HG03159 (cell line): ENCODE measurements around the gene EFNB3.

Experiments
- ATAC-seq: cut with Tn5 transposase; IDR thresholded peaks from one replicate; pipeline ENCODE4 v1.9.1; 2021; ENCODE audit warnings: mild to moderate bottlenecking, moderate library complexity; ENCODE audit not compliant: unreplicated experiment

EFNB3 gene

GRCh38 chr17:7704601-7705268 lies at the start of gene EFNB3:
Gene EFNB3, plus strand, starts transcription at chr17:7705202. Its CDS starts 397 bp downstream, at chr17:7705599.
- ATAC-seq = no peak

- ATAC-seq = no peak
Measured at GRCh38 chr17:7655541-7655840, 49.5 kb upstream of the EFNB3 start.

- ATAC-seq = no peak
Measured at GRCh38 chr17:7656958-7657609, 47.9 kb upstream of the EFNB3 start.

- no peak for ATAC-seq
Measured at GRCh38 chr17:7667656-7668406, 37.2 kb upstream of the EFNB3 start.

GRCh38 chr17:7668482-7668881 lies 36.5 kb upstream of the EFNB3 start:
- no peak for ATAC-seq

- ATAC-seq = no peak
Measured at GRCh38 chr17:7673239-7673638, 31.8 kb upstream of the EFNB3 start.

- ATAC-seq = no peak
Measured at GRCh38 chr17:7674934-7675333, 30.1 kb upstream of the EFNB3 start.

GRCh38 chr17:7676533-7676932 lies 28.5 kb upstream of the EFNB3 start:
- ATAC-seq = no peak

- no peak for ATAC-seq
Measured at GRCh38 chr17:7677388-7678067, 27.5 kb upstream of the EFNB3 start.

- ATAC-seq = no peak
Measured at GRCh38 chr17:7684851-7685532, 20.0 kb upstream of the EFNB3 start.

- ATAC-seq = peak; percentile 43
Measured at GRCh38 chr17:7685533-7686221, 19.3 kb upstream of the EFNB3 start.

- peak; percentile 43 for ATAC-seq
Measured at GRCh38 chr17:7686222-7687071, 18.6 kb upstream of the EFNB3 start.

- no peak for ATAC-seq
Measured at GRCh38 chr17:7687072-7687907, 17.7 kb upstream of the EFNB3 start, which contains the start of gene TP53. Gene TP53, minus strand, starts transcription at chr17:7687490. Its CDS starts 10,896 bp downstream, at chr17:7676594.

GRCh38 chr17:7687908-7688807 lies 16.8 kb upstream of the EFNB3 start, which contains the start of gene WRAP53:
Gene WRAP53, plus strand, starts transcription at chr17:7688477. Its CDS starts 172 bp downstream, at chr17:7688649.
- ATAC-seq = peak; percentile 68

- no peak for ATAC-seq
Measured at GRCh38 chr17:7688808-7689316, 16.1 kb upstream of the EFNB3 start.

- no peak for ATAC-seq
Measured at GRCh38 chr17:7695586-7695985, 9.4 kb upstream of the EFNB3 start.
